GM19035 (cell line): ENCODE measurements around the gene ANAPC2.
"Not testable (repeated sequence)": the region's sequence is repeated elsewhere in the genome, so short reads cannot be mapped to it uniquely, and the experiment has no call there.

Experiments
- ATAC-seq: cut with Tn5 transposase; IDR thresholded peaks from one replicate; pipeline ENCODE4 v1.9.1; 2021; ENCODE audit not compliant: unreplicated experiment

The ANAPC2 gene

DNA sequence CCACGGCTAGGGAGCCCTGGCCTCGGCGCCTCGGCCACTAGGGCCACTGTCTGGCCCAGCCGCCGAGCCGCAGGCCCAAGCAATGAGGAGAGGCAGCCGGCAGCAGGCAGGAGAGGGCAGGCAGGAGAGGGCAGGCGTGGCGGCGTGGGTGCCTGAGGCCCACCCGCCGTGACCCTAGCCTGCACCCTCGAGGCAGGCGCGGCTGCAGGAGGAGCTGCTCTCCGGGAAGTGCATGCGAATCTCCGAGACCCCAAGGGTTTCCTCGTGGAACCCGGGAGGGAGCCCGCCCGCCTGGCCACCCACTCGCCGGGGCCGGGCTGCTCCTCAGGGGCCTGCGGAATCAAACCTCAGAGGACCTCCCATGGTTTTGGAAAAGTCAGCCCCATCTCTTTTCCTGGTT, 40.1 kb downstream of the ANAPC2 start:
- ATAC-seq: no peak

GRCh38 chr9:137147793-137148160, 40.6 kb downstream of the ANAPC2 start:
- ATAC-seq: no peak

GRCh38 chr9:137147091-137147792, 41.1 kb downstream of the ANAPC2 start:
- no peak for ATAC-seq

DNA sequence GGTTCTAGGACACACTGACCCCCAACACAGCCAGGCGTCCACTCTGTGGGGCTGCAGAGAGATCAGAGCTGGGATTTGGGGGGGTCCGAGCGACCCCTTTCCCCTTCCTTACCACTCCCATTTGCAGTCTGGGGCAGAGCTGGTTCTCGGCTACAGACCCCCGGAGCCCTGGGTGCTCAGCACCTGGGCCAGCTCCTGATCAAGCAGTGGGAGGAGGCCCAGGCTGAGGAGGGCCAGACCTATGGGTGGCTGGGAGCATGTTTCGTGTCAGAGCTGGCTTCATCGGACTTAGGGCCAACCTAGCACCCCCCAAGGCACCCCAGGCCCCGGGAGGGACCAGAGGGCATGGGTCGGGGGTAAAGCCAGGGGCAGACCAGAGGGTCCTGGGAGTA, 41.8 kb downstream of the ANAPC2 start:
- no peak for ATAC-seq

DNA sequence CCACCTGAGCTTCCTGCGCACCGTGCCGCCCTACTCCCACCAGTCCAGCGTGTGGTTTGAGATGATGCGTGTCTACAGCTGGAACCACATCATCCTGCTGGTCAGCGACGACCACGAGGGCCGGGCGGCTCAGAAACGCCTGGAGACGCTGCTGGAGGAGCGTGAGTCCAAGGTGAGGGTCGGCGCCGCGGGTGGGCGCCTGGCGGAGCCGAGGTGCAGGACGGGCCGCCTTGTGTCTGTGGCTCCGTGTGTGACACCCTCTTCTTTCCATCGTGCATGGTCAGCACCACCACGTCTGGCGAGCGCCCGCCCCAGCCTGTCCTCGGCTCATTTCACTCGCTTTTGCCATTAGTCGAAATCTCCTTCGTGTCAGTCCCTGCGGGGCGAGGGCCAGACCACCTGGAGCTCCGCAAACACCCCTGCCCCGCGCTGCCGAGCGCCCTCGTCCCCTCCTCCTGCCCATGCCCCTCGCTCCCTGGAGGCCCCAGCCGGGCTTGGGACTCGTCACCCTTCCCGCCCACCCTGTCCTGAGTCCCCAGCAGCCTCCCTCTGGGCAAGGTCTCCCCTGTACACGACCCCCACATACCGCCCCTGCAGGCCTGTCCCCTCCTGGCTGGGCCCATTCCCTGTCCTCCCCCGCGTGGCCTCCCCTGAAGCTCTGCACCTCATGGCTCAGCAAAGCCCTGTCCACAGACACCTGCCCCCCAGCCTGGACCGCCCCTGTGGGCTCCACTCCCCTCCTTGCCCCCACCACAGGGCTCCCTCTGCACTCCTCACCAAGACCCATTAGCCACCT, 42.4 kb downstream of the ANAPC2 start:
- no peak for ATAC-seq

- no peak for ATAC-seq
Measured at GRCh38 chr9:137143459-137143858, 44.9 kb downstream of the ANAPC2 start.

DNA sequence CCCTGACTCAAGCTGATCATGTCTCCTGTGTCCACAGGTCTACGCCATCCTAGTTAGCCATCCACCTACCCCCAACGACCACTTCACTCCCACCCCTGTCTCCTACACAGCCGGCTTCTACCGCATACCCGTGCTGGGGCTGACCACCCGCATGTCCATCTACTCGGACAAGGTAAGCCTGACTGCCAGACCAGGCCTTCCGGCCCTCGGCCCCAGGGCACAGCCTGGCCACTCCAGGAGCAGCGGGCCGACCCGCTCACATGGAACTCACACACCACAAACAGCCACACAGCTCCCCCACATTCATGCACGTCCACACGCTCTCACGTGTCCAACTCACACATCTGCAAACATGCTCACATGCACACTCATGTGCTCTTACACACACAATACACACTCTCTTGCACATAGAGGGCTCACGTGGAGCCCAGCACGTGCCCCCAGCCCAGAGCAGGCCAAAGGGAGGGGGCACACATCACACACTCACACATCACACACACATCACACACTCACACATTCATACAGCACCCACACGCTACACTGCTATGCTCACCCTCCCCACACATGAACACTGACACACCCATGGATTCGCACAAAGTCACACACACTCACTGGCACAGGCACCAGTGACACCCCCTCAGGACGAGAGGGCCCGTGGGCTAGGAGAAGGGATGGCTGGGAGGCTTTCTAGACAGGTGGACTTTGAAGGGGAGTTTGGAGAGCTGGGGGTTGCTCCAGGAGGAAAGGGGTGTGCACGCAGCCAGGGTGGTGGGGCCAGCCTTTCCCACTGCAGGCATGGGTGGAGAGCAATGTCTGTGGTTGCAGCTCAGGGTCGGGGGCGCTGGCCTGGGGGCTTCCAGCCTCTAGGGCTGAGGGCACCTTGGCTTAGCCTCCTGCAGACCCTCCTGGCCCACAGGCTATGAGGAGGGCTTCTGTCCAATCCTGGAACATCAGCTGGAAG, 46.1 kb downstream of the ANAPC2 start:
- ATAC-seq: no peak

GRCh38 chr9:137141050-137141810, 47.1 kb downstream of the ANAPC2 start:
- no peak for ATAC-seq

DNA sequence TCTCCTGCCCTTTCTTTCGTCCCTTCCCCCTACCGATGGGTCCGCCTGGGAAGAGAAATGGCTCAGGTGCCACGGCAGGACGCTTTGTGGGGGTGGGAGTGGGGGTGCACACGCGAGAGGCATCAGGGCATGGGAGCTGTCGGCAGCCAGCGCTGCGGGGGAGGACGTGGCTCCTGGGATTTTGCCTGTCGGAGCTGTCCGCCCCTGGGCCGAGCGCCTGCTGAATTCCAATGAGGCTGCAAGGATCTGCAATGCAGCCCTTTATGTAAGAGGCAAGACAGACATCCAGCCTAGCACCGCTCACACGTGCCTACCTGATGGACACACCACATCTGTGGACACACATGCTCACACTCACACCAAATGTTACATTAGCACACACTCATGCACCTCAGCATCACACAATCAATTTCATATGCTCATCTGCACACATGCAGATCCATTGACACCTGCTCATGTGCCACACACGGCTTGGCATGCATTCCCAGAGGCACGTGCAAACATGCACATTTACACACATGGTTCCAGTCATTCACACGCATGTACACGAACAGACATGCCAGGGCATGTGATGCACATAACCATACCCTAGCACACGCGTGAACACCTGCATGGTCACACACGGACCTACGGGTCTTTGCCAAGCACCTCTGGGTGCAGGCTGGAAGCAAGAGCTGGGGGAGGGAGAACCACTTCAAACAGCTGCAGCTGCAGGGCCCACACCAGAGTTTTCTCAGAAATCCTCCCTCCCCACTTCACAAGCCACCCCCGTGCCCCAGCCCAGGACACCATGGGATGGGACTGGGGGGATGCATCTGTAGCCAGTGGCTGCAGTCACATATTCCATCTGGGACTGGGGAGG, 48.0 kb downstream of the ANAPC2 start:
- no peak for ATAC-seq

DNA sequence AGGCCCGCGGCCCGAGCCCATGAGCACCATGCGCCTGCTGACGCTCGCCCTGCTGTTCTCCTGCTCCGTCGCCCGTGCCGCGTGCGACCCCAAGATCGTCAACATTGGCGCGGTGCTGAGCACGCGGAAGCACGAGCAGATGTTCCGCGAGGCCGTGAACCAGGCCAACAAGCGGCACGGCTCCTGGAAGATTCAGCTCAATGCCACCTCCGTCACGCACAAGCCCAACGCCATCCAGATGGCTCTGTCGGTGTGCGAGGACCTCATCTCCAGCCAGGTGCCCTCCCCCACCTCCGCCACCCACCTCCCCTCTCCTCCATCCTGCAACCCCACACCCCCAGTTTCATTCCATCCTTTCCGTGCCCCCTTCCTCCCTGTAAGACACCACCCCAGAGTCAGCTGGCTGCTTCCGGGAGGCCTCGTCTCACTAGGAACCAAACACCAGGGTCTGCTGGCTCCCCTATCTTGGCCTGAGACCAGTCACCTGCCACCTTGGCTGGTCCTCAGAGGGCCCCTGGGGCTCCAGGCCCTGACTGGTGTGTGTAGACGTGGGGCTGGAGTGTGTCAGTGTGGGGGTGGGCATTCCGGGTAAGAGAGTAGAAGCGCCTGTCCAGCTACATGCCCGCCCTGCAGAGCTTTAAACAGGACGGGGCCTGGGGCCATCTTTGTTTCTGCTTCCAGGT, 48.8 kb downstream of the ANAPC2 start:
- no peak for ATAC-seq

- no peak for ATAC-seq
Measured at GRCh38 chr9:137138722-137139467, 49.5 kb downstream of the ANAPC2 start, which contains the start of gene GRIN1. TSS of gene GRIN1 (plus strand) at chr9:137139154. CDS start at chr9:137139487, 333 bp downstream.

- no peak for ATAC-seq
Measured at GRCh38 chr9:137138058-137138721, 50.2 kb downstream of the ANAPC2 start.

GRCh38 chr9:137136881-137137607, 51.3 kb downstream of the ANAPC2 start:
- ATAC-seq: no peak

- ATAC-seq: no peak
Measured at GRCh38 chr9:137136261-137136880, 52.0 kb downstream of the ANAPC2 start.

DNA sequence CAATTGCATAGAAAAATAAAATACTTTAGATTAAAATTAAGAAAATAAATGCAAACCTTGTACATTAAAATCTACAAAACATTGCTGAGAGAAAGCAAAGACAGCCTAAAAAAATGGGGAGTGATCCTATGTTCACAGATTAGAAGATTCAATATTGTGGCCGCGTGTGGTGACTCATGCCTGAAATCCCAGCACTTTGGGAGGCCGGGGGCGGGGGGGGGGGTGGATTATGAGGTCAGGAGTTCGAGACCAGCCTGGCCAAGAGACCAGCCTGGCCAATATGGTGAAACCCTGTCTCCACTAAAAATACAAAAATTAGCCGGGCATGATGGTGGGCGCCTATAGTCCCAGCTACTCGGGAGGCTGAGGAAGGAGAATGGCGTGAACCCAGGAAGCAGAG, 53.2 kb downstream of the ANAPC2 start:
- not testable (repeated sequence) for ATAC-seq

DNA sequence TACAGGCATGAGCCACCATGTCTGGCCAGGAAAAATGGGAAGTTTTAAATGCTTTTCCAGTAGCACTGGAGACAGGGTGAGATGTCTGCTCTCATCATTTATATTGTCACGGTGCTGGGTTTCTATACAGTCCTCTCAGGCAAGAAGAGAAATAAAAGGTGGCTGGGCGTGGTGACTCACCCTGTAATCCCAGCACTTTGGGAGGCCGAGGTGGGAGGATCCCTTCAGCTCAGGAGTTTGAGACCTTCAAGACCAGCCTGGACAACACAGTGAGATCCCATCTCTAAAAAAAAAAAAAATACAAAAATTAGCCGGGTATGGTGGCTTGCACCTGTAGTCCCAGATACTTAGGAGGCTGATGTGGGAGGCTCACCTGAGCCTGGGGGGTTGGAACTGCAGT, 54.2 kb downstream of the ANAPC2 start:
- no peak for ATAC-seq
